DMS 273 (cell line): ENCODE data around the gene JPT1.
A peak's percentile ranks its signal among the peaks of the same experiment; 100 is the strongest.
"Not testable (repeated sequence)": the region's sequence is repeated elsewhere in the genome, so short reads cannot be mapped to it uniquely, and the experiment has no call there.

Experiments
- DNase-seq: peaks from one replicate; lab custom pipeline; 2025; ENCODE audit not compliant: unreplicated experiment; lab: John Stamatoyannopoulos, UW

Gene JPT1

DNA sequence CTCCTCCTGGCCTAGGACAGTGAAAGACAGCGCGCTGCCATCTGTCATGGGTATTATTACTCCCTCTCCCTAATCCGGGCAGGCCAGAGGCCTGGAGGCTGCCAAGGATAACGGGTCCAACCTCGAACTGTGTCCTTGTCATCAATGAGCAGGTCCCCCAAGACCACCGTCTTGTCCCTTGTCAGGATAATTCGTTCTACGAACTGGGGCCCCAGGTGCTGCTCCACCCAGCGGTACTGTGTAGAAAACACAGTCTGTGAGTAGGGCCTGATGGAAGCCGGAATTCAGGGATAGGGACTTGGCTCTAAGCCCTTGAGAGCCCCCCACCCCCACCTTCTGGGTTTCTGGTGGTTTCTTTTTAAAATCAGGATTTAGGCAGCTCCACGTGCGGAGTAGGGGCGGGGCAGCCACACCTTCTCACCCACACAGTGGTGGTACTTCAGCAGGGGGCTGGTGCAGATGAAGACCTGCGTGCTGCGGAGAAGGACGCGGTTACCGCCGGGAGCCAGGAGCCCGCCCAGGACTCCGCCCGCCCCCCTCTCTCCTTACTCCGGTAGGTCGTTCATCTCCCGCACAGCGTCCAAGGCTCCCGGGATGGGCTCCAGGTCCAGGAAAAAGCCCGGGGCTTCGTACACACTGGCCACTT lies 23.6 kb downstream of the JPT1 start:
- peak; percentile 84 for DNase-seq

DNA sequence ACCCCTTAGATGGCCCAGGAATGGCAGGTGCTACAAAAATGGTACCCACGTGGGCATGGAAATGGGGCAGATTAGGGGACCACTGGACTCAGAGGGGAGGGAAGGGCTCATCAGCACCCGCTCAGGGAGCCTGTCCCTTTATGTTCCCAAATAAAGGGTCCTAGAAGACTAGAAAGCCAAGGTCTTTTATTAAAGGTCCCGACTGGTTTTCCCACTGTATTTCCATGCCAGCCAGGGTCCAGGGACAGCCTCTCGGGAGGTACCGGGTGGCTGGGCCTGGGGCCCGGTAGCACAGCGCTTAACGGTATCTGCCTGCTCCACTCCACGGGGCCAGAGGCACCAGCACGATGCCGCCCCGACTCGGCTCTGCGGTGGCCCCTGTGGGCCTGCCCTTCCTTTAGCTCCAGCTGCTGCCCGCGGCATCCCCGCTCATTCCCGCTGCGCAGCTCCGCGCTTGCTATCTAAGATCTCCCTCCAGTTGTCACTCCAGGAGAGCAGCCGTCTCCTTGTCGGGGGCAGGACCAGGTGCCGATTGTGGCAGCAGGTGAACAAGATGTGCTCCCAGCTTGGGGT lies 24.2 kb downstream of the JPT1 start:
- DNase-seq, result no peak

DNA sequence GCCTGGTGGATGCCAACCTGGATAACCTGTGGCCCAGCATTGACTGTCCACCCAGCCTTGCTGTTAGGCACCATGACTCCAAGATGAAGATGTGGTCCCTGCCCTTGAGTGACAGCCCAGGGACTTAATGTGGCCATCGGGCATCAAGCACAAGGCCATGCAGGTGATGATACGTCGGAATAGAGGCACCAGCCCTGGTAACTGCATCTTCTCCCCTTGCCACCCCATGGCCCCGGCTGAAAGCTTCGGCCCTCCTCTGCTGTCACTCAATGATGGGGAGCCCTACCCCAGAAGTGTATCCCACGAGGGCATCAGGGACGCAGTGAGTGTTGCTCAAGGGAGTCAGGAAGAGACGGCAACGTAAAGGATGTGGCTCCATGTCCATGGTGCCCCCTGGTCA lies 24.7 kb downstream of the JPT1 start:
- DNase-seq, result no peak

DNA sequence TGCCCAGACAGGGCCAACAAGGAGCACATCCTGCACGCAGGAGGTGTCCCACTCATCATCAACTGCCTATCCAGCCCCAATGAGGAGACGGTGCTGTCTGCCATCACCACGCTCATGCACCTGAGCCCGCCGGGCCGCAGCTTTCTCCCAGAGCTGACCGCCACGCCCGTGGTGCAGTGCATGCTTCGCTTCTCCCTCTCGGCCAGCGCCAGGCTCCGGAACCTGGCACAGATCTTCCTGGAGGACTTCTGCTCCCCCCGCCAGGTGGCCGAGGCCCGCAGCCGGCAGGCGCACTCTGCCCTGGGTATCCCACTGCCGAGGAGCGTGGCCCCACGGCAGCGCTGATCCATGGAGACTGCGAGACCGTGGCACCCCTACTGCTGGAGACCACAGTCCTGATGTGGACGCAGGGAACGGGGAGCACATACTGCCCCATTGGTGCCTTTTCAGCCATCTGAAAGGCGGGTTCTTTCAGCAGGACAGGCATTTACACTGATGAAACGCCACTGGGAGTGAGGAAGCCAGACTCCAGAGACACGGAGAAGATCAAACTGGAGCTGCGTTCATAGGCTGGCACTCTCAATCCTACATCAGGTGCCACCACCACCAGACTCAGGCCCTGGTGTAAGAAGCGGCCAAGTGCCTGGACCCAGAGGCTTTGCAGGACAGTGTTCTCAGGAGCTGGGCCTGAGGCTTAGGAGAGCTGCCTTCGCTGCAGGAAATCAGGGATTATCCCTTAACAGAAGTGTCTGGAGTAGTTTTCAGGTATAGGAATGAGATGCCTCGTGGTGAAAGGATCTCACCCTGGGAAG lies 25.4 kb downstream of the JPT1 start:
- no peak for DNase-seq

DNA sequence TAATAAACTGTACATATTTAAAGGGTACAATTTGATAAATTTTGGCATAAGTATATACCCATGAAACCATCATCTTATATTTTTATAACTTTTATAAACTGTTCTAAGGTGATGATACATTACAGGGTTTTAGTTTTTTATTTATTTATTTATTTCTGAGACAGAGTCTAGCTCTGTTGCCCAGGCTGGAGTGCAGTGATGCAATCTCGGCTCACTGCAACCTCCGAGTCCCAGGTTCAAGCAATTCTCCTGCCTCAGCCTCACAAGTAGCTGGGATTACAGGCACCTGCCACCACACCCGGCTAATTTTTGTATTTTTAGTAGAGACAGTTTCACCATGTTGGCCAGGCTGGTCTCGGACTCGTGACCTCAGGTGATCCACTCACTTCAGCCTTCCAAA lies 26.4 kb downstream of the JPT1 start:
- not testable (repeated sequence) for DNase-seq

DNA sequence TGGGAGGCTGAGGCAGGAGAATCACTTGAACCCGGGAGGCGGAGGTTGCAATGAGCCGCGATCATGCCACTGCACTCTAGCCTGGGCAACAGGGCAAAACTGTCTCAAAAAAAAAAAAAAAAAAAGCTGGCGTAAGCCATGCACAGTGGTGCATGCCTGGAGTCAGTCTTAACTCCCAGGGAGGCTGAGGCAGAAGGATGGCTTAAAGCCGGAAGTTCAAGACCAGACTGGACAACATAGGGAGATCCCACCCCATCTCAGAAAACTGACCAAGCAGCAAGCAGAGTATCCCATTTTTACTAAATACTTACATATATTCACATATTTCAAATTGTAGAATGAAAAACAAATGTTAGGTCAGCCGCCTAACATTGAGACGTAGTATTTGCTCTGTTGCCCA lies 27.4 kb downstream of the JPT1 start:
- no peak for DNase-seq

DNA sequence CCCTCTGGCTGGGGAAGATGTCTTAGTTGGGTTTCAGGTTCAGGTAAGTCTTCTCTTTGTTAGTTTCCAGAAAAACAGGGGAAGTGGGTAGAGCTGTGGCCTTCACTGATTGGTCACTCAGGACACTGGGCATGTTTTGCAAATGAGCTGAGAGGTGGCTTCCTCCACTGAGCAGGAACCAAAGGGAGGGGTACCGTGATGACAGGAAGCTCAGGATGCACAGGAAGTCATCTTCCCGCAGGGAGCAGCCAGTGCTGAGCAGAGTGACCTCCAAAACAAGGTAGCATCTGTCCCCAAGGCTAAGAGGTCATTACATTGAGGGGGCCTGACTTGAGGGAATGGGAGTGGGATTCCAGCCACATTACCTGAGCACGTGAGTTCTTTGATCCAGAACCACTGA lies 28.3 kb downstream of the JPT1 start:
- DNase-seq, result no peak

DNA sequence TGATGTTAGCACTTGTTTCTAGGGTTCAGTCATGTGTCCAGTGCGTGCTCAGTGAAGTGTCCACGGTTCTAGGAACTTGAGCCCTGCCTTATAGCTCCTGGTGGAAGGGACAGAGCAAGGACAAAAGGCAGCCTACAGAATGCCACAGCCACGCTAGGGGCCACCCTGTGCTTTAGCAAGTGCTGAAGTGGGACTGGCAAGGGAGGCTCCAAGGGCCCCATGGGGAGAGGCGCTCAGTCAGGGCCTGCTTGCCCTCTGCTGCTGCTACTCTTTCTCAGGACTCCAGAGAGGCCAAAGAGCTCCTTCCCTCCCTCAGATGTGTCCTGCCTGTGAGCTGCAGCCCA lies 29.5 kb downstream of the JPT1 start:
- no peak for DNase-seq

DNA sequence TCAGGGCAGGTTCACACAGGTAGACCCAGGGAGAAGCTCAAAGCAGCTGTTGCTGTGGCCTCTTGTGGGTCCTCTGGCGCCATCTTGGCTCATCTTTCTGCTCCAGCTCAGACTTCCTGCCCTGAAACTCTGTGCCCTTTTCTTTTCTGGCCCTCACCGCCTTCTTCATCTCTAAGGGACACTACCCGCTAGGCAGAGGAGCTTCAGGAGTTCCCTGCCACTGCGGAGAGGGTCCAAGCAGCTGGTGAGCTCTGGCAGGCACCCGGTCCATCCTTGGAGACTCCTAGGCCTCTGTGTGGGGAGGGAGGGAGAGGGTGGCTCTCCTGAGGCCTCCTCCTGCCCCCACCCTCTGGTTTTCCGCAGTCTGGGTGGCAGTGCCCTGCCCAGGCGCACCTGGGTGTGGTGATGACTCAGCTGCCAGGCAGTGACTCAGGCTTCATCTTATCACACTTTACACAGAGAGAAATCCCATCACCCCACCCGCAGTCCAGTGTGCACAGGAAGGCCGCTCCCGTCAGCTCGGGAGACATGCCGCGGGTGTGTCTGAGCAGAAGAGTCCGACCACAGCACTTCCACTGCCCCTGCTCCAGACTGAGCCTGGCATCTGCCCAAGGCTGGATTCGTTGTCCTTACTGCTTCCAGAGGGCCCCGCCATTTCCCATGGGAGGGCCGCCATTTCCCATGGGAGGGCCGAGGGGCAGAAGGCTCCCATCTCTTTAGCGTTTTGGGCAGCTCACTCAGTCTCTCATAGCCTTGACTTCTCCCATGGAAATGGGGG lies 30.1 kb downstream of the JPT1 start:
- peak; percentile 65 for DNase-seq

DNA sequence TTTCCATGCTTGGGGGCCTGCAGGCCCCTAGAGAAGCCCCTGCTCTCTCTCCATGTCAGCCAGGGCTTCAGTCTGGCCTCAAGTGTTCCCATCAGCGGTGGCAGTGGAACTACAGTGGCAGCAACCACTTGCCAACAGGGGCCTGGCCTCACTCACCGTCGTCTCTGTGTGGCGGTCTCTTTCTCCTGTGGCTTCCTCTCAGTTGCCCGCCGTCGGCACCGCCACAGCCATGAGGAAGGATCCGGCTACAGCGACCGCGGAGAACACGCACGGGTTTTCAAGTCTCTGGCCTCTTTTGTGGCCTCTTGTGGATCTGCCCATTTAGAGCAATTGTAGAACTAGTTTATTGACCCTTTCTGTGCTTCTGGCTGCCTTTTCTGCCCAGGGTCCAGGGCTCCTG lies 36.0 kb downstream of the JPT1 start:
- no peak for DNase-seq

DNA sequence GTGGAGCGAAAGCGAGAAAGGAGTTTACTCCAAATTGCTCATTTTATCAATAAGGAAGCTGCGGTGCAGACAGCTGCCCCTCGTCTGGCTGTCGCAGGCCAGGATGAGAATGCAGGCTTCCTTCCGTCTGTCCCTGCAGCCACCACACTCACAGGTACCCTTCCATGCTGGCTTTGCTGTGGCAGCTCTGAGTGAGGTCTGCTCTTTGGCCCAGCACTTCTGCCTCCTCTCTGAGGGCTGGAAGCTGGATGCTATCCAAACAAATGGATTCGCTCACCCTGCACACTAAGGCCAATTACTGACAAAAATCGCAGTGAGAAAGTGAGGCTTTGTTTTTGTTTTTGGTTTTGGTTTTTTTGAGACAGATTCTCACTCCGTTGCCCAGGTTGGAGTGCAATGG lies 37.6 kb downstream of the JPT1 start:
- DNase-seq, result no peak

DNA sequence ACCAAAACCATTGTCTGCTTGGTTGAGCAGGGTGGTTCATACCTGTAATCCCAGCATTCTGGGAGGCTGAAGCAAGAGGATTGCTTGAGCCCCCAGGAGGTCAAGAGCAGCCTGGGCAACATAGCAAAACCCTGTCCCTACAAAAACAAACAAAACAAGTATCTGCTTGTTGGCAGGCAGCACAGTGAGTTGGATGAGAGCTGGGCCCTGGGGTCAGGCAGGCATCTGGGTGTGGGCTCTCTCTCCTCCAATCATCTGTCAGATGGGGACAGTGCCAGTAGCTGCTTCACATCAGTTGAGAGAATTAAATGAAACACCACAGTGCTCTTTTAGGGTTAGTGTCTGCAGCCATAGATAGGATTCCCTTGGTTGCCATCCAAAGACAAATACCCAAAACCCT lies 38.8 kb downstream of the JPT1 start:
- DNase-seq, result no peak

DNA sequence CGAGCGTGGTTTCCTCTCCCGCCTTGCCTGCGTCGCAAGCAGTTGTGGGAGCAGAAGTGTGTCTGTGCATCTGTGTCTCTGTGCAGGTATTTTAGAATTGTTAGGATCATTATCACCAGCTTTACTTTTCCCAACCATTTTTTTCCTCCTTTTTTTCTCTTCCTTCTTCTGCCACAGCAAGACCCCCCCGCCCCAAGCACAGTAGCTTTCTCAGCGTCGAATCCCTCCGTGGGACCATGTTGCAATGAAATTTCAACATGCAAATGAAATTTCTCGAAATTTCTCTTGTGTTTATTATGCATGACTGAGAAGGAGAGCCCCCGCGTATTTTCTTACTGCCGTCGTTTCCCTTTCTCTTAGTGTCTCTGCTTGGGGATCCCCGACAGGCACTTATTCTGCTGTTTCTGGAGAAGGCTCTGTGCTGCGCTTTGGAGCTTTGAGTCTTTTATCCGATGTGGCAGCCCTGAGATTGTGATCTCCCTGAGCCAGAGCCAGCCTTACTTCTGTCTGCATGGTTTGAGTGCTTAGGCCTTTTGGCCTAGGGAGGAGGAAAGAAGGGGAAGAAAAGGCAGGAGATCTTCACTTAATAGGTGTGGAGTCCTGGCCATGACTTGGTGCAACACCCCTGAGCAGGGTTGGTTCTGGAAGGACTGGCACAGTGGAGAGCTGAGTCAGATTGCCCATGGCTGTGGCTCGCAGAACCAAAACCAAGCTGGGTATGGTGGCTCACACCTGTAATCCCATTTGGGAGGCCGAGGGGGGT lies 39.6 kb downstream of the JPT1 start:
- DNase-seq, result no peak

DNA sequence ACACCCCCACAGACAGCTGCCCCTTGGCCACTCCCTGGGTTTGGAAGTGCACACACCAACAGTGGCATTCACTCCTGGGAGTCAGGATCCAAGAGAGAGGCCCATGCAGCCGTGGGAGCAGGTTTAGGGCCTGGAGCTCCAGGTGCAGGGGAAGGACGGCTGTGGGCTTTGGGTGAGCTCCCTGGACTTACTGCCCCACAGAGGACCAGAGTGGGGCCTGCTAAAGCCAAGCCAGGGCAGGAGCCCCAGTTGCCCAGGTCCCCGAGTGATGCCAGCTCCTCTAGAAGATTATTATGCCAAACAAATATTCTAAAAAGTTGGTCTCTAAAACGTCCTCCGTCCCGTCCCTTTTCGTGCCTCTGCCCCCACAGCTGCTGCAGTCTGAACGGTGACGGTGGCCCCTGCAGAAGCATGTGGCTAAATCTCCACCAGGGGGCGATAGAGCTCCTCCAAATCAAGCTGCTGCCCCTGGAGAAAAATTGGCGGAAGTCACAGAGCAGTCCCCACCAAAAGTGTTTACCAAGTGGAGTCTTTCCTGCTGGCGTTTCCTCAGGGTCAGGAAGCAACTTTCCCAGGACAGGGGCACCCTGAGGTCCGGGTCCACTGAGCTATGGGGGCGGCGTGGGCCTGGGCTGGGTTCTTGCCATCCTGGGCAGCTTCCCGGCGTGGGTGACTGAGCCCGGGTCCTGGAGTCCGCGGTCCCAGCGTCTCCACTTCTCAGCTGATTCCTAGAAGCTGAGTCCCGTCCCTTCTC lies 40.3 kb downstream of the JPT1 start:
- peak; percentile 93 for DNase-seq

DNA sequence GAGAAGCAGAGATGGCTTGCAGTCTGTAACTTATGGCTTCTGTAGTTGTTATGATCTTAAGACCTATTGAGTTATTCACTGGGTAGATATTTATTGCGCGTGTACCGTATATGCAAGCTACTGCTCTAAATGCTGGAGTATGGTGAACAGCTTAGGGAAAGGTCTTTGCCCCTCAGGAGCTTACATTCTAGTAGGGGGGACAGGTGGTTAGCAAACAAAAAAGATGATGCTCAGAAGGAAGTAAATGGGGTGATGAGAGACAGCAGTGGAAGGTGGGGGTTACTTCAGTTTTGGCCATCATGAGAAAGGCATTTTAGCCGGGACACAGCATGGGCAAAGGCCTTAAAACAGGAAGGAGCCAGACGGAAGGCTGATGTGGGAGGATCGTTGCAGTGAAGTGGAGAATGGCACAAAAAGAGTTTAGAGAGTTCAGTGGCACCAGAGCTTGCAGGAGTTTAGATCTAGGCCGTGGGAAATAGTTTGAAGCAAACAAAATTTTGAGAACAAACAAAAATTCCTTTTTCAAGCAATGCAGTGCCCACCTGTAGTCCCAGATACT lies 42.5 kb downstream of the JPT1 start:
- DNase-seq, result no peak

DNA sequence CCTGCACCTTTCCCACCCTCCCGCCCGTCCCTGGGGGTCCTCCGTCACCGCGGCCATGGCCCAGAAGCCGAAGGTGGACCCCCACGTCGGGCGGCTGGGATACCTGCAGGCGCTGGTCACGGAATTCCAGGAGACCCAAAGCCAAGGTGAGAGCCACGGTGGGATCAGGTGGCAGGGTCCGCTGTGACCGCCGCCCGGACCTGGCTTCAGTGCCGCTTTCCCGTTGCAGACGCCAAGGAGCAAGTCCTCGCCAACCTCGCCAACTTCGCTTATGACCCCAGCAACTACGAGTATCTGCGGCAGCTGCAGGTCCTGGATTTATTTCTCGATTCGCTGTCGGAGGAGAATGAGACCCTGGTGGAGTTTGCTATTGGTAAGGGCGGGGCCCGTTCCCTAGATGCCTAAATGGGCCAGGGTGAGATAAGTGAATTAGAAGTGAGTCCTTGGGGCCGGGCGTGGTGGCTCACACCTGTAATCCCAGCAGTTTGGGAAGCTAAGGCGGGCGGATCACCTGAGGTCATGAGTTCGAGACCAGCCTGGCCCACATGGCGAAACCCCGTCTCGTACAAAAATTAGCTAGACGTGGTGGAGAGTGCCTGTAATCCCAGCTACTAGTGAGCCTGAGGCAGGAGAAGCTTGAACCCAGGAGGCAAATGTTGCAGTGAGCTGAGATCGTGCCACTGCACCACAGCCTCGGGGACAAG lies 43.9 kb downstream of the JPT1 start:
- DNase-seq, result peak; percentile 53

DNA sequence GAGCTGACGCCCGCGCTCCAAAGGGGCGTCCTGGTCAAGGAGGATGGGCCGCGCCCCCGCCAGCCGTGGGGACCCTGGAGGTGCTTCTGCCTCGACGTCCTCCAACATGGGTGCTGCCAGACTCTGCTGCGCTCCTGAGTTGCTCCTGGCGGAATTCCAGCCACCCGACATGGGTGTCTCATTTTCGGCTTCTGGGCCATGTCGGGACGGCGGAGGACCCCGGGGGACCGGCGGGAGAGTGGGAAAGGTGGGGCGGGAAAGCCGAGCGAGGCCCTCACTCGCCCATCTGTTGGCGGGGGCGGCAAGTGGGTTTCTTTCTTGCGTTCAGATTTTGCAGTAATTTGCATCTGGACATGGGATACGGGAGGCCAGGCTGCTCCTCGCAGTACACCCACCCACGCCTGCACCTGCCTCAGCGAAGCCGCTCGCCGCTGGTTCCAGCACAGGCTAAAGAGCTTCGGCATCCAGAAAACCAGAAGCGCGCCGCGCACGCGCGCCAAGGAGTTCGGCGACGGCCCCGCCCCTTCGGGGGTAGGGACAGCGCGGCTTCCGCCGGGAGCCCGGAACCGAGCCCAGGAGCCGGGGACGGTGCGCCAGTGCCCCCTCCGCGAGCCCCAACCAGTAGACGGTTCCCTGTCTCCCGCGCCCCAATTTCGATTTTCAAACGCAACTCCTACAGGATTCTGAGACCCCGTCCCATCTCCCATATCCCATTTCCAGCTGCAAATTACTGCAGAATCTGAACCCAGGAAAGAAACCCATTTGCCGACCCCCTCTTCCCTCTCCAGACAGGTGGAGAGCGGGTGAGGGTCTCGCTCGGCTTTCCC lies 44.7 kb downstream of the JPT1 start, which contains the start of gene ARMC7:
Gene ARMC7 (plus strand): TSS at position 563 of the 827 bp plus-strand sequence. CDS start 320 bp downstream, outside the sequence.
- DNase-seq, result peak; percentile 96

DNA sequence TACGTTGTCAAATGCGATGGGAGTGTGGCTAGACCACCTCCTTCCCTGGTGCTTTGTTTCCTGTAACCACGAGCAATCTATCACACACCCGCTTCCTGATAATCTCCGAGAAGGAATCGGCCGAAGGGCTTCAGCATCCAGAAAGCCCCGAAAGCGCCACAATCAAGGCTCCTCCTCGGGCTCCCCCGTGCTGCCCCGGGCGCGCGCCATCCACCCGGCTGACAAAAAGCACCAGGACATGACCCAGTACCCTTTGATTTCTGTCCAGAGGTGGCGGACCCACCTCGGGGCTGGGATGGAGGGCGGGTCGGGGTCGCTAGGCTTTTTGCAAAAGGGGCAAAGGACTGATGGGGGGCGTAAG lies 45.3 kb downstream of the JPT1 start:
- no peak for DNase-seq
